GM21447 (cell line): ENCODE results near the gene ARL13B.
"Not testable (repeated sequence)": the region's sequence is repeated elsewhere in the genome, so short reads cannot be mapped to it uniquely, and the experiment has no call there.

Experiments used
- ATAC-seq: cut with Tn5 transposase; IDR thresholded peaks from one replicate; pipeline ENCODE4 v1.9.1; 2021; ENCODE audit not compliant: unreplicated experiment

Gene ARL13B

GRCh38 chr3:94062513-94063404 lies 82.8 kb downstream of the ARL13B start, which contains the start of the genes DHFR2 and NSUN3:
Gene DHFR2, minus strand, starts transcription at chr3:94062916. Its CDS starts 1,405 bp downstream, at chr3:94061511.
Gene NSUN3, plus strand, starts transcription at chr3:94063061. Its CDS starts 66 bp downstream, at chr3:94063127.
- peak; percentile 95 for ATAC-seq

DNA sequence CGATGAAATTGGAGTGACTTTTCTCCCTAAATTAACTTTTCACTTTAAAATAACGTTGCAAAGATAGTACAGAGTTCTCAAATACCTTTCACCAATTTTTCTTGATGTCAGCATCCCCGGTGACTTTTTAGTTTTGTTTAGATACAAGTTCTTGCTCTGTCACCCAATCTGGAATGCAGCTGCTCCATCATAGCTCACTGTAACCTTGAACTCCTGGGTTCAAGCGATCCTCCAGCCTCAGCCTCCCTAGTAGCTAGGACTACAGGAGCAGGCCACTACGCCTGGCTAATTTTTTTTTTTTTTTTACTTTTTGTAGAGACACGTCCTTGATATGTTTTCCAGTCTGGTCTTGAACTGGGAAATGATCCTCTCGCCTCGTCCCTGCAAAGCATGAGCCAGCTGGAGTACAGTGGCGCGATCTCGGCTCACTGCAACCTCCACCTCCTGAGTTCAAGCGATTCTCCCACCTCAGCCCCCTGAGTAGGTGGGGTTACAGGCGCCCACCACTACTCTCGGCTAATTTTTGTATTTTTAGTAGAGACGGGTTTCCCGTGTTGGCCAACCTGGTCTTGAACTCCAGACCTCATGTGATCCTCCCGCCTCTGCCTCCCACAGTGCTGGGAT lies 83.7 kb downstream of the ARL13B start:
- ATAC-seq, result no peak

DNA sequence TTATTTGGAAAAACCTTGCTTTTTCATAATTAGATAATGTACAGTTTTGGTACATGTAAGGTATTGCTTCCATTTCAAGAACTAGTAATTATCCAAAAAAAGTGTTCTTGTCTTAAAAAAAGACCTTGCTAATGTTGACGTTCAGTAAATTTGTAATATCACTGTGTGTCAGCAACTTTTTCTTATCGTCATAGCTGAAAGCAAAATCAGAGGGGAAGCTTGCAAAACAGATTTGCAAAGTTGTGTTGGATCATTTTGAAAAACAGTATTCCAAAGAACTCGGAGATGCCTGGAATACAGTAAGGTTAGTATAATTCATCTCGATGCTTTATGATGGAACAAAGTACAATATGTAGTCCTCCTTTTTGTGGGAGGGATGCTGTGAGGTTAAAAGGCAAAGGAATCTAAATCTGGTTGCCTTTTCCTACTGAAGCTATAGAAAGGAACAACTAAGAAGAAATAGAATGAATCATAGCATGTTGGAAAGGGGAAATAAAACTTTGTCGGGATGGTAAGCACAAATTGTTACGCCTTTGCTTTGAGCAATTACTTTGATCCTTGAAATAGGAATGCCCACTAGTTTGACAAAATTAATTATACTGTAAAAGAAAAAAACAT lies 84.4 kb downstream of the ARL13B start:
- no peak for ATAC-seq

- ATAC-seq, result no peak
Observed at GRCh38 chr3:94065122-94065521, 85.2 kb downstream of the ARL13B start.

DNA sequence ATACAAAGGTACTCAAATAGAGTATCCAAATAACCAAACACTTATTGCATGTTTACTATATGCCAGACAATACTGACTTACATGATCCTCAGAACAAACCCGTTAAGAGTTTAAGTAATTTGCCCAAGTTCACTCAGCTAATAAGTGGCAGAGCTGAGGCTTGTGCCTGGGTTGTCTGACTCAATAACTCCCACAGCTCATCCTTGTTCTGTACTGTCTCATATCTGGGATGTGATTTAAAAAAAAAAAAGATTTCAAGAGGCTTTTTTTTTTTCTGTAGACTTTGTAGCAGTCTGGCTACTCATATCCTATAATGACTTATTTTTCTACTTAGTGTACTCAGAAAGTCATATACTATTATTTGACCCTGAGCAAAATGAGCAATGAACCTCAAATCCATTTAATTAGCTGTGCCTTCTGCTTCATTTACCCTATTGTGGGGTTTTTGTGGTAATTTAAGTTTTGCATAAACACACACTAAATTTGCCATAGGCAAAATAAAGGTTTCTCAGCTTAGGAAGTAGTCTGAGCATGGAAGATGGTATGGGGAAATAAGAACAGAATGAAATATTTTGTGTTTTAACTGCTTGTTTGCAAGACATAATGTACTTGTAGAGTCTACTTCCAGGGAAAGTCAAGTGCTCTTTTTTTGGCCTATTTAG lies 86.0 kb downstream of the ARL13B start:
- no peak for ATAC-seq

DNA sequence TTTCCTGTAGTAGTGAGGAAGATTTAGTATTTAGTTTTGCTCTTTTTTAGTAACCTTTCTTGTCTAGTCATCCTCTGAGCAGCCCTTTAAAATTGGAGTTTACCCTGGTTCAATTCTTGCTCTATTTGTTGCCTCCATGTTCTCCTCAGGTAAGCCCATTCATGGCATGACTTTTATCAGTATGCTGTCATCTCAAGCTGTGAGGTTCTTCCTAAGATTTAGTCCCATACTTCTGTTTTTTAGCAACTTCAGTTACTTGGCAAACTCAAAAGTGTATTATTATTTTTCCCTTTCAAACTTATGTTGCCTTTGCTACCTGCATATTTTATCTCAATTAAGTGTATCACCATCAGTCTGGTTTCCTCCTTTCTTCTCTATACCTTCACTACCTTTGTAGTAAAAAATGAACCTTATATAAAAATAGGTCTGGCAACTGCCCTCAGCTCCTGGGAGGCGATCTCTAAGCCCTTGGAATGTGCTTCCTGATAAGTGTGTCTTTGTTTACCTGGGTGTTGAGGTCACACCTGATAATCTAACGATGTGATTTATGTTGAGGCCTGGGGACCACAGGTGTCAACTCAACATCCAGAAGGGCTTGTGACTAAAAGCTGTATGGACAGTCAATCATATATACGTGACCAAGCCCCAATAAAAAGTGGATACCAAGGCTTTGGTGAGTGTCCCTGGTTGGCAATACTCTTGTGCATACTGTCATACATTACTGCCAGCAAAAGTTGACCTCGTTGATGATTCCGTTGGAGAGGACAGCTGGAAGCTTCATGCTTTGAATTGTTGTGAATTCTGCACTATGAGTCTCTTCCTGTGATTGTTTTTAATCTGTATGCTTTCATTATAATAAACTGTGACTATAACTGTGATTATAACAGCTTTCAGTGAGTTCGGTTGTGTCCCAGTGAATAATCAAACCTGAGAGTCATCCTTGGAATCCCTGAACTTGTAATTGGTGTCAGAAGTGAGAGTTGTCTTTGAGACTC lies 86.8 kb downstream of the ARL13B start:
- no peak for ATAC-seq

GRCh38 chr3:94069194-94069813 lies 89.3 kb downstream of the ARL13B start:
- ATAC-seq, result no peak

DNA sequence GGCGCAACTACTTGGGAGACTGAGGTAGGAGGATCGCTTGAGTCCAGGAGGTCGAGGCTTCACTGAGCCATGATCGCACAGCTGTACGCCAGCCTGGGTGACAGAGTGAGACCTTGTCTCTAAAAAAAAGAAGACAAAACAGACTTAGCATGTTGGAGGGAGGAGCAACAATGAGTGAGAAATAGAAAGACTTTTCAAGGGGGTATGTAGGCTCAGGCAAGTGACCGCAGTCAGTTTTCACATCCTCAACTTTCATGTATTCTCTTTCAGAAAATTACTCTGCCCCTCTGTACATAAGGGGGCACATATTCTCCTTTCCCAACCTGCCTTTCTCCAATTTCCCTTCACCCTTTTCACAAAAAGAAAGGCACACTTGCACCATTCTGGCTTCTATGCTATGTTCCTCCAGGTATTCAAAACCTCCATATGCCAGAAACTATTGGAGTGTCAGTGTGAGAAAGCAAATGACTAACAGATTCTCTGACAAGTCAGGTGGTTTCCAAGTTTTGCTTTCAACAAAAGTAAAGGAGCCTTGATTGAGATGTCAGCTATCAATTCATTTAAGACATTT lies 90.5 kb downstream of the ARL13B start:
- peak; percentile 51 for ATAC-seq

GRCh38 chr3:94071713-94072284 lies 91.8 kb downstream of the ARL13B start:
- ATAC-seq, result peak; percentile 78

GRCh38 chr3:94076055-94076454 lies 96.1 kb downstream of the ARL13B start:
- ATAC-seq, result no peak

DNA sequence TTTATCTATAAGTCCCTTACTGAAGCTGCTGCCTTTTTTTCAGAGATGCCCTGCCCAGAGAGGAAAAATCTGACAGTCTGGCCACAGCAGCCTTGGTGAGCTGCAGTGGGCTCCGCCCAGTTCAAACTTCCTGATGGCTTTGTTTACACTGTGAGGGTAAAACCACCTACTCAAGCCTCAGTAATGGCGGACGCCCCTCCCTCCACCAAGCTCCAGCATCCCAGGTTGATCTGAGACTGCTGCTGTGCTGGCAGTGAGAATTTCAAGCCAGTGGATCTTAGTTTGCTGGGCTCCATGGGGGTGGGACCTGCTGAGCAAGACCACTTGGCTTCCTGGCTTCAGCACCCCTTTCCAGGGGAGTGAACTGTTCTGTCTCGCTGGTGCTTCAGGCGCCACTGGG lies 100.6 kb downstream of the ARL13B start:
- ATAC-seq, result not testable (repeated sequence)

- no peak for ATAC-seq
Observed at GRCh38 chr3:94081884-94082283, 101.9 kb downstream of the ARL13B start.

DNA sequence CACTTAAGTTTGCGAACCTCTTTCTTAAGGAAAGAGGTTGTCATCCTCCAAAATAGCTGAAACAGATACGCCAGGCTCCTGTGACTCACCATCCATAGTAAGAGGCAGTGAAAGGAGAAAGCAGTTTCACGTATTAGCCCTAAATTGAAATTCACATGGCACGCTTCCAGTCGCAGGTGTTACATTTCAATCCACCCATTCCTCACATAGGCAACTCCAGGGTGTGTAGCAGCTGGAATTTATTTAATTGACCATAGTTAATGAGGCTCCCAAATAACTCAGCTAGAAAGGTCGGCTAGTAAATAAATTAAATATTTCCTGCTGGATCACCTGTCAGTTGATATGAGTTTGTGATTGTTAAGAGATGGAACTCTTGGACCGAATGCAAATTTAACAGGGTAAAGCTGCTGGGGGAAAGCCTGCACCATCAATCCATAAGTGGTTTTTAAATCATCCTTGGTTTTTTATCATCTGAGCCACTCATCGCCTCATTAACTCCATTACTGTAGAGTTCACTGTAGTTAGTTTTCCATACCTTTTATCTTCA lies 102.5 kb downstream of the ARL13B start:
- ATAC-seq, result no peak

DNA sequence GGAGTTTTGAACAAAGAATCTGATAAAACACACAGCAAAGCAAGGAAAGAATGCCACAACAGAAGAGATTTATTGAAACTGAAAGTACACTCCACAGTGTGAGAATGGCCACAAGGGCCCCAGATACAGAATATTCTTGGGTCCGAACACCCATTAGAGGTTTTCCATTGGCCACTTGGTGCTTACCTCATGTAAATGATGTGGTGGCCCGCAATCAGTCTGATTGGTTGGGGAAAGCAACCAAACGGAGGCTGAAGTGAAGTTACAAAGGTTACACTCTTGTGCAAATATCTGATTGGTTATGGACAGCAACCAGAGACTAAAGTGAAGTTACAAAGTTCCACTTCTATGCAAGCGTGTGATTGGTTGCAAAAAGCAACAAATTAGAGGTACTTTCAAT lies 103.3 kb downstream of the ARL13B start:
- ATAC-seq, result no peak

DNA sequence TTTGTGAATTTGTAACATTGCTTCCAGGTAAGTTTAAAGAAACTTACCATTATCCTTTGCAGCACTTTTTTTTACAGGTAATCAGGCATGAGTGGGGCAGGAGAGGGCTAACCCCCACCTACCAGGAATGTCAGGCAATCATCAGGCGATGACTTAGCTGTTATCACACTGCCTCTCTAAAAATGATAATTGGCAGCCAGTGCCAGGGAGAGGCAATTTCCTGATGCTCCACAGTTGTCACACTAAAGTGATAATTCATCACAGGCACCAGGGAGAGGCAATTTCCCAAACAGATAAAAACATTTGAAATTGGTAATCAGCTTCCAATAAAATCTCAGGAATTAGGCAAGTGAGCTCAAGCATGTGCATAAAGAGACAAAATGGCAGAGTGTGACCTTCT lies 109.2 kb downstream of the ARL13B start:
- no peak for ATAC-seq

DNA sequence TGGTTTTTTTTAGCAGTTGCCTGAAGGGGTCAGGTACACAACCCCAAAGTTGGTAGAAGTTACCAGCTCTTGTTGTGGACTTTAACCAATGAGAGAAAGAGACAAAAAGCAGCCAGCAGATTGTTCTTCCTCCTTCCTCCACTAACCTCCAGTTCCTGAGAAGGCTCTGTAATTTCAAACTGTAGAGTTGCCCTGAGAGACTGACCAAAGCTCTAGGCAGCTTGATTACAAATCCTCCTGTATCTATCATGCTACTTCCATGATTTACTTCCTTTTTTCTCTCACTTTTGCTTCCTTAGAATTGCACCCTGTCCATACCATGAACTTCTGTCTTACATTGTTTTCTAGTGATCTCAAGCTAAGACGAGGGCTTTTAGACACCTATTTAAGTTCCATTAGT lies 112.1 kb downstream of the ARL13B start:
- ATAC-seq, result no peak

- no peak for ATAC-seq
Observed at GRCh38 chr3:94093151-94093550, 113.2 kb downstream of the ARL13B start.

- no peak for ATAC-seq
Observed at GRCh38 chr3:94095111-94095510, 115.2 kb downstream of the ARL13B start.

DNA sequence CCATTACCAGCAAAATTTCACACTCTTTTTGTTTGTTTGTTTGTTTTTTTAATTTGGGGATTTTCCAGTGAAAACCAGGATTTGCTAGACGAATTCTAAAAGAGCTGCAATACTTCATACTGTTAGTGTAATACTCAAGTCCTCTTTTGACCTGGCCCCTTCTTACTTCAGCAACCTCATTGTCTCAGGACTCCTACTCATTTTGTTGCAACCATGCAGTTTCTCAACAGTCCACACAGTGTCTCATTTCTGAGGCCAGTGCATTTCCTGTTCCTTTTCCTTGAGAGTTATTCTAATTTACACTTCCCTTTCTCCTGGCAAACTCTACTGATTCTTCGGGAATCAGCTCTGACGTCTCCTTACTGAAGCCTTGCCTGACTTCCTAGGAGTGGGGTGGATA lies 118.5 kb downstream of the ARL13B start:
- ATAC-seq, result no peak
